ENCODE measurements around the gene TTC9B. TPM values are rescaled to one million over a fixed set of nuclear protein-coding genes. Genes with fewer than 3 reads are reported as not detected.

The TTC9B gene
- total and polyA plus RNA-seq, 4 donors, result 0.14 TPM; not detected in 3

GRCh38 chr19:40224342-40225150 lies 6.4 kb upstream of the TTC9B start:
- peaks cover 6 to 16% (median 15%) of the 10 kb centered on the region in 4 donors for H3K4me1 ChIP-seq (ENCODE audit: control insufficient read depth in 4 of 4, insufficient read depth in 4 of 4, low read length in 3 of 4)
- WGBS, result 85% methylated on average over 32 of the region's 32 CpGs
- H3K27ac ChIP-seq (ENCODE audit: low read depth in 1 of 2, low read length in 2 of 2), result no peak overlapping the region
- H3K9ac ChIP-seq (ENCODE audit: low read depth in 1 of 2, low read length in 2 of 2), result no peak overlapping the region
- H3K4me3 ChIP-seq (ENCODE audit: low read depth in 1 of 3, low read length in 3 of 3), result no peak overlapping the region
- TF ChIP-seq YY1 (IDR thresholded peaks at IDR 0.05), result no peak
- TF ChIP-seq ATF3 (IDR thresholded peaks at IDR 0.05), result no peak
- TF ChIP-seq REST (IDR thresholded peaks at IDR 0.05), result no peak
- no peak for TF ChIP-seq RXRA (IDR thresholded peaks at IDR 0.05)
- no peak for TF ChIP-seq EGR1 (IDR thresholded peaks at IDR 0.05; ENCODE audit: low read depth in 2 of 2)
- no peak for TF ChIP-seq ZBTB33 (IDR thresholded peaks at IDR 0.05)
- no peaks in the 10 kb centered on the region for H3K9me3 ChIP-seq (ENCODE audit: control insufficient read depth in 4 of 4, low read length in 3 of 4)
- H3K36me3 ChIP-seq (ENCODE audit: control insufficient read depth in 4 of 4, insufficient read depth in 3 of 4, low read depth in 1 of 4, low read length in 3 of 4), result no peaks in the 10 kb centered on the region
- DNase-seq (ENCODE audit: low spot score), result no peak
- H3K27me3 ChIP-seq (ENCODE audit: control insufficient read depth in 4 of 4, insufficient read depth in 4 of 4, low read length in 3 of 4), result no peaks in the 10 kb centered on the region

GRCh38 chr19:40223135-40223822 lies 5.1 kb upstream of the TTC9B start:
- no peaks in the 10 kb centered on the region for H3K27me3 ChIP-seq (ENCODE audit: control insufficient read depth in 4 of 4, insufficient read depth in 4 of 4, low read length in 3 of 4)

More at GRCh38 chr19:40223135-40223822, 5.1 kb upstream of the TTC9B start:
- no peak overlapping the region for H3K27ac ChIP-seq (ENCODE audit: low read depth in 1 of 2, low read length in 2 of 2)
- no peak overlapping the region for H3K4me3 ChIP-seq (ENCODE audit: low read depth in 1 of 3, low read length in 3 of 3)
- TF ChIP-seq TAF1 (conservative IDR thresholded peaks at IDR 0.05) (no peak), REST (IDR thresholded peaks at IDR 0.05) (no peak), ZBTB33 (IDR thresholded peaks at IDR 0.05) (no peak), EGR1 (IDR thresholded peaks at IDR 0.05; ENCODE audit: low read depth in 2 of 2) (no peak), RXRA (IDR thresholded peaks at IDR 0.05) (no peak), RAD21 (IDR thresholded peaks at IDR 0.05) (no peak), HNF4A (conservative IDR thresholded peaks at IDR 0.05) (no peak), YY1 (IDR thresholded peaks at IDR 0.05) (no peak), ATF3 (IDR thresholded peaks at IDR 0.05) (no peak), FOXA1 (IDR thresholded peaks at IDR 0.05) (no peak), NR2F2 (IDR thresholded peaks at IDR 0.05) (no peak)
- no peaks in the 10 kb centered on the region for H3K9me3 ChIP-seq (ENCODE audit: control insufficient read depth in 4 of 4, low read length in 3 of 4)
- 54% methylated on average over 48 of the region's 48 CpGs for WGBS
- no peak for DNase-seq (ENCODE audit: low spot score)
- no peak overlapping the region for H3K9ac ChIP-seq (ENCODE audit: low read depth in 1 of 2, low read length in 2 of 2)
- peaks cover 6 to 16% (median 15%) of the 10 kb centered on the region in 4 donors for H3K4me1 ChIP-seq (ENCODE audit: control insufficient read depth in 4 of 4, insufficient read depth in 4 of 4, low read length in 3 of 4)
- no peaks in the 10 kb centered on the region for H3K36me3 ChIP-seq (ENCODE audit: control insufficient read depth in 4 of 4, insufficient read depth in 3 of 4, low read depth in 1 of 4, low read length in 3 of 4)

Data from liver (tissue), 9 donors.